Islet of Langerhans (tissue), 1 donor: ENCODE data around the gene PITPNM1.
A peak's percentile ranks its signal among the peaks of the same experiment; 100 is the strongest.
"Not testable (repeated sequence)": the region's sequence is repeated elsewhere in the genome, so short reads cannot be mapped to it uniquely, and the experiment has no call there.

Source experiments
- FAIRE-seq: peaks from one replicate; lab custom pipeline; 2011; peaks lifted over from hg19 to GRCh38; lab: Jason Lieb, UNC

PITPNM1 gene

GRCh38 chr11:67522844-67523555 is 17.8 kb upstream of the PITPNM1 start, which contains the start of gene CABP2:
CABP2 (minus strand) TSS chr11:67523446; CDS start chr11:67523326, 120 bp downstream.
- FAIRE-seq, result no peak

GRCh38 chr11:67522338-67522737 is 17.2 kb upstream of the PITPNM1 start:
- no peak for FAIRE-seq

- FAIRE-seq, result no peak
Observed at GRCh38 chr11:67521924-67522323, 16.8 kb upstream of the PITPNM1 start.

GRCh38 chr11:67520856-67521824 is 16.0 kb upstream of the PITPNM1 start:
- FAIRE-seq, result no peak

- no peak for FAIRE-seq
Observed at GRCh38 chr11:67519726-67520125, 14.6 kb upstream of the PITPNM1 start.

GRCh38 chr11:67517784-67518552 is 12.8 kb upstream of the PITPNM1 start:
- FAIRE-seq, result no peak

GRCh38 chr11:67516806-67517205 is 11.6 kb upstream of the PITPNM1 start:
- FAIRE-seq, result no peak

GRCh38 chr11:67514116-67514515 is 9.0 kb upstream of the PITPNM1 start:
- FAIRE-seq, result no peak

- FAIRE-seq, result not testable (repeated sequence)
Observed at GRCh38 chr11:67511558-67511957, 6.4 kb upstream of the PITPNM1 start.

GRCh38 chr11:67510023-67510345 is 4.8 kb upstream of the PITPNM1 start:
- no peak for FAIRE-seq

GRCh38 chr11:67508486-67509121 is 3.4 kb upstream of the PITPNM1 start:
- FAIRE-seq, result no peak

- FAIRE-seq, result no peak
Observed at GRCh38 chr11:67507864-67508485, 2.8 kb upstream of the PITPNM1 start, which contains the start of gene CDK2AP2. CDK2AP2 (minus strand) TSS chr11:67508162; CDS start chr11:67508082, 80 bp downstream.

- no peak for FAIRE-seq
Observed at GRCh38 chr11:67507242-67507863, 2.2 kb upstream of the PITPNM1 start.

- no peak for FAIRE-seq
Observed at GRCh38 chr11:67506426-67507051, 1.4 kb upstream of the PITPNM1 start.

GRCh38 chr11:67505605-67506396 is 638 bp upstream of the PITPNM1 start:
- peak; percentile 79 for FAIRE-seq

GRCh38 chr11:67504005-67504949 is 886 bp downstream of the PITPNM1 start:
- no peak for FAIRE-seq

- FAIRE-seq, result no peak
Observed at GRCh38 chr11:67503119-67504004, 1.8 kb downstream of the PITPNM1 start.
